Upper lobe of left lung (tissue), 6 donors: ENCODE measurements around the gene COG6. TPM values are rescaled to one million over a fixed set of nuclear protein-coding genes. Genes with fewer than 3 reads are reported as not detected.
A peak's percentile ranks its signal among the peaks of the same experiment; 100 is the strongest.

Experiments used
- ATAC-seq, 2 donors: fragments of 200-7000 bp; cut with Tn5 transposase; one replicate each; pipeline ENCODE4 v1.9.1; 2022; ENCODE audit warnings: mild to moderate bottlenecking in 2 of 2, moderate library complexity in 2 of 2; ENCODE audit not compliant: low FRiP score in 2 of 2
- DNase-seq, 2 donors: peaks; one replicate each; pipeline ENCODE4 v3.0.0-alpha.2; 2019 to 2020
- H3K27ac ChIP-seq, 4 donors: fragments of 200-600 bp; sonication (generic); one replicate each; pipeline ENCODE4 v1.5.1; 2016 to 2019
- H3K27me3 ChIP-seq, 4 donors: fragments of 200-600 bp; sonication (generic); one replicate each; pipeline ENCODE4 v1.5.1; 2017 to 2019
- H3K36me3 ChIP-seq, 4 donors: fragments of 200-600 bp; sonication (generic); one replicate each; pipeline ENCODE4 v1.5.1; 2016 to 2019
- H3K4me1 ChIP-seq, 4 donors: fragments of 200-600 bp; sonication (generic); one replicate each; pipeline ENCODE4 v1.5.1; 2018 to 2019
- H3K4me3 ChIP-seq, 4 donors: fragments of 200-600 bp; sonication (generic); one replicate each; pipeline ENCODE4 v1.5.1; 2017 to 2019; ENCODE audit warnings: mild to moderate bottlenecking in 2 of 4, moderate library complexity in 1 of 4
- H3K9me3 ChIP-seq, 4 donors: fragments of 200-600 bp; sonication (generic); one replicate each; pipeline ENCODE4 v1.5.1; 2018 to 2019
- CTCF ChIP-seq, 6 experiments: fragments of 450-650 bp in 4 of 6; fragments of 200-600 bp in 2 of 6; sonication (generic) in 2 of 6; IDR thresholded peaks; one replicate each; pipeline ENCODE4 v1.5.1; 2016 to 2019; ENCODE audit warnings: antibody characterized with exemption in 6 of 6
- EP300 ChIP-seq, 4 donors: sonication (generic); formaldehyde crosslinking; IDR thresholded peaks; one replicate each; pipeline ENCODE4 v1.5.1; 2017; ENCODE audit warnings: antibody characterized with exemption in 4 of 4, control low read depth in 2 of 4
- POLR2A ChIP-seq, 4 donors: fragments of 450-650 bp; IDR thresholded peaks; one replicate each; pipeline ENCODE4 v1.5.1; 2016 to 2017; ENCODE audit warnings: antibody characterized with exemption in 4 of 4, mild to moderate bottlenecking in 2 of 4
- POLR2AphosphoS5 ChIP-seq, 2 donors: sonication (generic); formaldehyde crosslinking; IDR thresholded peaks; one replicate each; pipeline ENCODE4 v1.5.1; 2017; ENCODE audit warnings: antibody characterized with exemption in 2 of 2
- WGBS, 2 donors: methylation state at CpG; one replicate each; pipeline ENCODE4 v1.1.5; 2017 to 2018; 5-methylcytosine and 5-hydroxymethylcytosine counted together
- total RNA-seq, 6 donors: library from RNA; depleted of rRNA in 4 of 6; stranded (reverse); fragments of >200 nt in 4 of 6; gene quantifications; one replicate each; pipeline versions ENCODE4 v1.1.0 to v1.2.1, GENCODE V29; 2016 to 2021
- donor health status: DM: no; HTN: no; CAD: no; lungs with moderate emphysema.
- donor health status: DM: no; HTN: yes; CAD: no; lungs with severe emphysema.

COG6 gene
- total RNA-seq, 6 donors from 2014 or later, result 10.3 to 37.5 (median 17.2) TPM

DNA sequence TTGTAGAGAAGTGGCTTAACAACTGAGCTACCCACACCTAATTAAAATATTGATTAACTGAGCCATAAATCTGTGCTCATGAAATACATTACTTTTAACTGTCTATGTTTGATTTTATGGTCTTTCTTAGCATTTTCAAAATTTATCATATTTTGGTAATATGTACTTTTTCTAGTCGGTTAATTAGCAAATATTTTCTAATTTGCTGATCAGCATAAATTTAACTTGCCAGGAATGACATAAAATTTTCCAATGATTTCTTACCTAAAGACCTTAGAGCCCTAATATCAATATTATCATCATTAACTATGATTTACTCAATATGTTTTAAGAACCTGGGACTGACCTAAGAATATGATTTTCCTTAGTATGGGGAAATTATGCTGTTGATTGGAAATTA is 19.9 kb upstream of the COG6 start:
- TF ChIP-seq EP300 (IDR thresholded peaks at IDR 0.05) (no peak), POLR2A (IDR thresholded peaks at IDR 0.05) (no peak), POLR2AphosphoS5 (IDR thresholded peaks at IDR 0.05) (no peak), CTCF (IDR thresholded peaks at IDR 0.05) (no peak)
- no peaks in the 10 kb centered on the region for H3K4me1 ChIP-seq
- H3K4me3 ChIP-seq, result no peak overlapping the region
- H3K9me3 ChIP-seq, result peaks cover 3 to 11% (median 9%) of the 10 kb centered on the region in 4 donors
- no peak for DNase-seq
- WGBS, 2 donors, result 87 to 93% methylated on average over 1 of the region's 1 CpG
- H3K36me3 ChIP-seq, result no peaks in the 10 kb centered on the region
- no peak for ATAC-seq
- no peak overlapping the region for H3K27ac ChIP-seq
- no peaks in the 10 kb centered on the region for H3K27me3 ChIP-seq

DNA sequence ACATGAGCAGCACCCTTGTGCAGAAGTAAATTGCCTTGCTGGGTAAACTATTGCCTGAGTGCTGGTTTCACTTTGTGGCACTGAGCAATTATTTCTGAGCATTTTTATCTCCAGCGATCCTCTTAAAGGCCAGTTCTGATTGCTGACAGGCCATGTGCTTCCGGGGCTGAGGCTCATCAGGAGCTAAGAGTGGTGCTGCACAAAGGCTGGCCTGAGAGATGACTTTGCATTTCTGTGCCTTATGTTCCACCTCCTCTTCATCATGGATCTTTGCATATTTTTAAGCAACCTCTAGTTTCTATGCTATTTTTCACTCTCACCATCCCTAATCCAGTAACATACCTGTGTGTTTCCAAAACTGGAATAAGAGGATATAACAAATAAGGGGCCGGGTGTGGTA is 17.6 kb upstream of the COG6 start:
- Histone ChIP-seq H3K4me3 (no peak overlapping the region), H3K27ac (no peak overlapping the region), H3K9me3 (no peaks in the 10 kb centered on the region), H3K36me3 (no peaks in the 10 kb centered on the region), H3K27me3 (no peaks in the 10 kb centered on the region), H3K4me1 (no peaks in the 10 kb centered on the region)
- no peak for DNase-seq
- no peak for TF ChIP-seq POLR2A (IDR thresholded peaks at IDR 0.05)
- no peak for TF ChIP-seq POLR2AphosphoS5 (IDR thresholded peaks at IDR 0.05)
- no peak for TF ChIP-seq EP300 (IDR thresholded peaks at IDR 0.05)
- TF ChIP-seq CTCF (IDR thresholded peaks at IDR 0.05), result no peak
- ATAC-seq, result no peak
- 72 to 94% methylated on average over 3 of the region's 3 CpGs for WGBS, 2 donors

- Histone ChIP-seq H3K27ac (no peak overlapping the region), H3K27me3 (no peaks in the 10 kb centered on the region), H3K4me3 (no peak overlapping the region), H3K4me1 (no peaks in the 10 kb centered on the region), H3K9me3 (no peaks in the 10 kb centered on the region), H3K36me3 (no peaks in the 10 kb centered on the region)
- DNase-seq (no peak), ATAC-seq (peak in 1 of 2 donors; percentile 40)
- no peak for TF ChIP-seq POLR2AphosphoS5 (IDR thresholded peaks at IDR 0.05)
- no peak for TF ChIP-seq EP300 (IDR thresholded peaks at IDR 0.05)
- TF ChIP-seq POLR2A (IDR thresholded peaks at IDR 0.05), result no peak
- no peak for TF ChIP-seq CTCF (IDR thresholded peaks at IDR 0.05)
- WGBS, 2 donors, result 72 to 85% methylated on average over 1 of the region's 1 CpG
Observed at GRCh38 chr13:39641645-39642044, 13.8 kb upstream of the COG6 start.

DNA sequence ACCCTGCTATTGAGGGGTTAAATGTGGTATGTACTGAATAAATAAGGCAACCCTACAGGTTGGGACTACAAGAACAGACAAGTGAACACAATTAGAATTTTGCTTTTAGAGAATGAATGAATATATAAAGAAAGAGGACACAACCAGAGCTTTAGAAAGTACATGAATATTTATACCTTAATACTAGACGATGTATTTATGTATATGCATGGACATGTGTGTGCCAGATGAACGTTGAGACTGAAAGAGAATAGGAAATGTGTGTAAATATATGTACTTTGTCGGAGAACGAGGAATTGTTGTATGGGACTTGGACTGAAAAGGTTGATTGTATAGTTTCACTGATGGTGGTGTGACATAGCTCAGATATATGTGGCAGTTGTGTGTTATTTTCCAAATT is 9.3 kb upstream of the COG6 start:
- ATAC-seq, result no peak
- Histone ChIP-seq H3K36me3 (no peaks in the 10 kb centered on the region), H3K27ac (no peak overlapping the region), H3K4me3 (no peak overlapping the region), H3K4me1 (no peaks in the 10 kb centered on the region), H3K9me3 (no peaks in the 10 kb centered on the region), H3K27me3 (no peaks in the 10 kb centered on the region)
- TF ChIP-seq POLR2A (IDR thresholded peaks at IDR 0.05) (no peak), POLR2AphosphoS5 (IDR thresholded peaks at IDR 0.05) (no peak), CTCF (IDR thresholded peaks at IDR 0.05) (no peak), EP300 (IDR thresholded peaks at IDR 0.05) (no peak)
- 74 to 82% methylated on average over 4 of the region's 4 CpGs for WGBS, 2 donors
- no peak for DNase-seq

GRCh38 chr13:39655041-39655568 is 357 bp upstream of the COG6 start:
- Histone ChIP-seq H3K4me3 (peak overlapping the region; percentile 68 to 99 (median 78)), H3K4me1 (peaks cover 0 to 18% (median 5%) of the 10 kb centered on the region in 4 donors), H3K27ac (peak overlapping the region in 3 of 4 donors; percentile 78 to 85 (median 84)), H3K36me3 (peaks cover 0 to 2% (median under 1%) of the 10 kb centered on the region in 4 donors), H3K27me3 (no peaks in the 10 kb centered on the region), H3K9me3 (no peaks in the 10 kb centered on the region)
- ATAC-seq, result no peak
- WGBS, 2 donors, result 0 to 5% methylated on average over 2 of the region's 2 CpGs
- DNase-seq, result no peak
- TF ChIP-seq POLR2A (IDR thresholded peaks at IDR 0.05) (no peak), POLR2AphosphoS5 (IDR thresholded peaks at IDR 0.05) (no peak), CTCF (IDR thresholded peaks at IDR 0.05) (no peak), EP300 (IDR thresholded peaks at IDR 0.05) (no peak)
